ENCODE measurements around the gene ABLIM3.

Gene ABLIM3

DNA sequence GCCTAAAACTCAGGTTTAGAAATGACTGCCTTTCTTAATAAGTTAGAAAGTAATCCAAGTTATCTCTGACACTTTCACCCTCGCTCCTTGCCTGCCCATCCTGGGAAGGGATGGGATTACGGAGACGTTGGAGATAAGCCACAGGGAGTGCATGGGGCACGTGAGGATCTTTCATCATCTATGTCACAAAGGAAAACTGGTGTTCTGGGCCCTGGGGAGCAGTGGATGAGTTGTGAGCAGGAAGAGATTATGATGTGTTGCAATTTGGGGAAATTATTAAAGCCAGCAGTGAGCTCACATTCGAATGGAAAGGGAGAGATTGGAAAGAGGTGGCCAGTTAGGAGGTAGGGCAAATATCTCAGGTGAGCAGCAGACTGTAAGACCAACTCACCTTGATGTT is 143.2 kb downstream of the ABLIM3 start:
- DNase-seq = no peak

DNA sequence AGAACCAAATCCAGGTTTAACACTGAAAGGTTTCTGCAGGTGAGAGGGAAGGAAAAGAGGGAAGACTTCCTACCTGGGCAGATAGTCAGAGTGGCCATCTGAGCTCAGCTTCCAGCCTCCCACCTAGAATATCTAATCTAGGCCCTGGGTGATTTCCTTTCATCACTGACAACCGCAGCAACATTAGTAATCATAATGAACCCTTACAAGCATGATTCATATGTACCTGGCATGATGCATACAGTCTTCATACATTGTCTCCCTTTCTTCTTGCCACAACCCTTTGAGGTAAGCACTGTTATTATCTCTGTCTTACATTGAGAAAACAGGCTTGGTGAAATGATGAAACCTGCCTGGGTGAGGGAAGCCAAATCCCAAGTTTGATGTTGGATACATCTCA is 143.9 kb downstream of the ABLIM3 start:
- no peak for DNase-seq

DNA sequence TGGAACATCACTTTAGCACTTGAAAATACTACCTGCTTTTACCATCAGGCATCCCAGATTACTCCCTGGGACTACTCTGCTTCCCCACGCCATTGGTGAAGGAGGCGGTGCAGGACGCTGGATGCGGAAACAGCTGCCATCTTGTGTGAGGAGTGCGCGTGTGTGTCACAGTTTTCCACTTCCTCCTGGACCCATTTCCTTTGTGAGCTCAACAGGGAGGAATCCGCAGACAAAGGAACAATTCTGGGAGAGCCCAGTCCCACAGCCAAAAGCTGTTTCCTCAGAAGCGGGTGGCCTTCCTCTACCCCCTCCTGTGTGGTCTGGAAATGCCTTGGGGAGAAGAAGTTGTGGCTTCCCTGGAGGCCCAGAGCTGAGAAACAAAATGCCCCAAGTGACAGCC is 147.1 kb downstream of the ABLIM3 start:
- no peak for DNase-seq

- peak; percentile 45 for DNase-seq
These were observed 148.0 kb downstream of the ABLIM3 start for GRCh38 chr5:149289301-149289700.

GRCh38 chr5:149294872-149295829 is 153.9 kb downstream of the ABLIM3 start:
- no peak for DNase-seq

DNA sequence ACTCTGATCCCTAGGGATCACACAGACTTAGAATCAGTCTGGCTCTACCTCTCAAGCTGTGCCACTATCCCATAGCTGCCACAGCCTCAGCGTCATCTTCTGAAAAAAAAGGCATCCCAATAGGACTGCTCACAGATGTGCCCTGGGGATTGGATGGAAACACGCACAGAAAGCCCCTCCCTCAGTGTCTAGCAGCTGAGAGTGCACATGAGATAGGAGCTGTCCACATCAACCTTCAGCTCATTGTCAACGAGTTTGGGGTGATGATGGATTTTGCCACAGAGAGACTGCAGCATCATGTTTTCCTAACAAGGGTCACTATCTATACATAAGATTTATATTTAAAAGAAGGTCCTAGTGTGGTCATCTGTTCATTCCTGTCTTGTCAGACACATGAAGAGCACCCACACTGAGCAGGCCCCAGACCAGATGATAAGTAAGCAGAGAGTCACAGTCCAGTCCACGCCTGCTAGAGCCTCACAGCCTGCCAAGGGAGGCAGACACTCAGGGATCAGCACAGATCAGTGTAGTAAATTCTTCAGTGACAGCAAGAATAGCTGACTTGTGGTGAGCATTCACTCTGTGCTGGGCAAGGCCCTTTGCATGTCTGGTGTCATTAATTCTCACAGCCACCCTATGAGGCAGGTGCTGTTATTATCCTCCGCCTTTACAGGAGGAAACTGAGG is 156.2 kb downstream of the ABLIM3 start:
- DNase-seq = no peak

- DNase-seq = peak; percentile 17
These were observed 156.9 kb downstream of the ABLIM3 start for GRCh38 chr5:149298163-149298562.

DNA sequence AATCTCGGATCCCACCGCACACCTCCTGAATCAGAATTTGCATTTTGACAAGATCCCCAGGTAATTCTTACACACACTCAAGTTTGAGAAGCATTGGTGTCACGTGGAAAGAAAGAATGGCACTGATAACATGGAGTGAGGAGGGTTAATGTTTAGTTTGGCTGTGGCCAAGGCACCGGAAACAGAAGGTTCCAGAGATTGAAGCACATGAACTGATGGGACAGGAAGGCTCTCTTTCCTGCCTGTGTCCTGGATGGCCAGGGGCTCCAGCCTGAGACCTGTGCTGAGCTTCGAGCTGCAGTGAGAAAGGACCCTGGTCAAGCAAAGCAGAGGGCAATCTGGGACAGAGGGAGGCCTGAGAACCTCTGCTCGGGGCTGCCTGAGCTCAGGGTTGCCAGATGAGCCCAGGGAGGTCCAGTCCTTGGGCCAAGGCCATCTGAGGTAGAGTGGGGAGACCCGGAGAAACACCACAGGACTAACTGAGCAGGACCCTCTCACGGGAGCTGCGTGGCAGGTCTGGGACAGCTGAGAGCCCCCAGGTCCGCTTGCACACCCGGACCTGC is 157.6 kb downstream of the ABLIM3 start:
- peak; percentile 86 for DNase-seq

DNA sequence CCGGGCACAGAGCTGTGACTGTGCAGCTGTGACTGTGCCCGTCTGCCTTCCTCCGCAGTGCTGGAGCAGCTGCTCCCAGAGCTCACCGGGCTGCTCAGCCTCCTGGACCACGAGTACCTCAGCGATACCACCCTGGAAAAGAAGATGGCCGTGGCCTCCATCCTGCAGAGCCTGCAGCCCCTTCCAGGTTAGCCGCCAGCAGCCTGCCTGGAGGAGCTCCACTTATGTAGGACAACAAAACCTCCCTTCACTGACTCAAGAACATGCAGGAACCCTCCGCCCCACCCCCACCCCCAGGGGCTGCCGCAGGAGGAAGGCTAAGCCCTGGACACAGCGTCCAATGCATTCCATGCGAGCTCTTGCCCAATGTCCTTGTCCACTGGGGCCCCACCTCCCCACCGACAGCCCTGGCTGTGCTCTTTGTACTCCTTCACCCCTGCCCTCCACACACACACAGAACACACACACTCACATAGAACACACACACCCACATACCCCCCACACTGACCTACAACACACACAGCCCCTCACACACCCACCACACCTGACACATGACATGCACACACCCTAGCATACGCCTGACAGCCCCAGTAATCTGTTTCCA is 158.3 kb downstream of the ABLIM3 start:
- peak; percentile 19 for DNase-seq

DNA sequence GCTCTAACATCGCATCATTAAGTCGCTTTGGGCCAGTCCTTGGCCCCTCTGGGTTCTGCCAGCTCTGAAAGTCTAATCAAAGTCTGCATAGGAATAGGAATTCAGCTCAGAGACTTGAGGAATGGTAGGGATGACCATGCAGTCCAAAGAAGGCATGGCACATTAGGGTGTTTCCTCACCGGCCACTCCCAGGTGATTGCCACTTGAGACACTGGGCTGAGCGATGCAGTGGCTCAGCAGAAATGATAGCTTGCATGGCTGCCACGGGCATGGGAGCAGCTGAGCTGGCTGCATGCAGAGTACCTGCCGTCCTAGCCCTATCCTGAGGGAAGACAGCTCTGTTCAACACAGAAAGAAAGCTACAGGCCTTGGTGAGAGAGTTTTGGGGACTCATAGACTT is 159.1 kb downstream of the ABLIM3 start:
- no peak for DNase-seq

GRCh38 chr5:149301049-149301743 is 159.9 kb downstream of the ABLIM3 start:
- DNase-seq = no peak

- no peak for DNase-seq
These were observed 160.6 kb downstream of the ABLIM3 start for GRCh38 chr5:149301744-149302380.

DNA sequence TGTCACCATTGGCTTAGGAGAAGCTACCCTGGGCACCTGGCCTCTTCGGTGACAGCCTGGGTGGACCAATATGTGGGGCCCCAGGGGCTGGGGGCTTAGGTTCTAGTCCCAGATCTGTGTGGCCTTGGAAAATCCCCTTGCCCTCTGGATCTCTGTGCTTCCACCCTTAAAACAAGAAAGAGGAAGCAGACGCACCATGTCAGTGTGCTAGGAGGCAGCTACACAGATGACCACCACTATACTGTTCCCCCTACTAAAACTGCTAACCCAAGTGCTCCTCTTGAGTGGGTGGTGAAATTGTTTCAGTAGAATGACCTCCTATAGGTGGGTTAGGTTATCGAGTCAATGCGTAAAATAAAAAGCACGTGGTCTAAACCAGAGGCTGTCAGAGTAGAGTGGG is 161.3 kb downstream of the ABLIM3 start:
- peak; percentile 25 for DNase-seq

DNA sequence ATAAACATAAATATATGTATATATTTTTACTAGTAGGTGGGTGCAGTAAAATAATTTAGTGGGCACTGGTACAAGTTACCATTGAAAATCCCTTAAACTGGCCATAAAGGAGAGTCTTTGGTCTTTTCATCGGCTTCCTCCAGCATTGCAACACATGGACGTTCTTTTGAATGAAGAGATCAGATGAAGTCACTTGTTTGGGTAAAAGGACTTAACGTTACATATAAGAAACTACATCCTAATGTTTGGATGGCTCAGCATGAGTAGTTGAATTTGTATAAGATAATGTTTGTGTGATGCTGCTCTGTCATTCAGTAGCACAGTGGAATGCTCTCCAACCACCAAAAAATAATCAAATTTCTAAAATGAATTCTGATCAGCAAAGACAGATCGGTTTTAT is 161.9 kb downstream of the ABLIM3 start:
- DNase-seq = no peak

GRCh38 chr5:149304195-149305078 is 163.1 kb downstream of the ABLIM3 start:
- DNase-seq = no peak

DNA sequence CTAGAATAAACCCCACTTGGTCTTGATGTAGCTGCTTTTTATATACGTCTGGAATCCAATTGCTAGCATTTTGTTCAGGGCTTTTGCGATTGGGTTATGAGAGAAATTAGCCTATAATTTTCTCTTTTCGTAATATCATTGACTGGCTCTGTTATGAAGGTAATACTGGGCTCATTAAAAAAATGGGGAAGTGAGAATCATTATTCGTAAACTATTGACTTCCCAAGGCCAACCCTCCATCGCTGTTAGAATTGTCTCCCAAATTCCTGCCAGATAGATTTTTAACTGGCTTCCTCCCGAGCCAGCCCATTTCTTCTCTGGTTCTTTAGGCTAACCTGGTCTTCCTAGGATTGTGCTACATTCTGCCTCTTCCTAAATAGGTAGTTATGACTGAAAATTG is 168.1 kb downstream of the ABLIM3 start:
- DNase-seq = no peak

Data from hematopoietic multipotent progenitor cell treated with erythropoietin and hydrocortisone succinate and interleukin-3 and kit ligand, for 4 days (in vitro differentiated cells).